ENCODE data around the gene DCUN1D2. TPM values are rescaled to one million over a fixed set of nuclear protein-coding genes. Genes with fewer than 3 reads are reported as not detected.

The DCUN1D2 gene
- total RNA-seq, 1 experiment from 2014 or later = 11.6 TPM

GRCh38 chr13:113500530-113501265, 10.2 kb upstream of the DCUN1D2 start:
- ATAC-seq (no peak), DNase-seq (no peak)
- no peak overlapping the region for H3K27ac ChIP-seq (ENCODE audit: low read length)
- intact Hi-C loops (cut with micrococcal nuclease) = no loop called here
- H3K4me3 ChIP-seq (ENCODE audit: low read length) = no peak overlapping the region
- POLR2A ChIA-PET (ENCODE audit: unreplicated experiment) = no interaction called here
- no peak overlapping the region for H3K9ac ChIP-seq (ENCODE audit: low read length)
- CTCF ChIA-PET = no interaction called here
- no peak overlapping the region for H2AFZ ChIP-seq (ENCODE audit: low read length)
- no peaks in the 10 kb centered on the region for H3K9me3 ChIP-seq (ENCODE audit: low read length)
- H3K79me2 ChIP-seq (ENCODE audit: low read length) = peaks cover 16% of the 10 kb centered on the region
- H3K27me3 ChIP-seq (ENCODE audit: low read length) = no peaks in the 10 kb centered on the region
- H3F3A ChIP-seq (ENCODE audit: low read length, unreplicated experiment) = no peaks in the 10 kb centered on the region
- H4K20me1 ChIP-seq (ENCODE audit: low read length) = no peaks in the 10 kb centered on the region
- H3K4me2 ChIP-seq (ENCODE audit: low read length) = no peak overlapping the region
- H3K4me1 ChIP-seq (ENCODE audit: insufficient read depth, low read length) = peaks cover 9% of the 10 kb centered on the region; the same call in 1 of the 2 replicates
- BruUV-seq (replicated peaks) = no TSS peak
- no peaks in the 10 kb centered on the region for H3K9me2 ChIP-seq (replicated peaks; ENCODE audit: low read length)
- H3K36me3 ChIP-seq (ENCODE audit: low read depth, low read length) = peaks cover 51% of the 10 kb centered on the region
- no peak for TF ChIP-seq CTCF (conservative IDR thresholded peaks at IDR 0.05; ENCODE audit: low read depth, low read length)
- no peak for TF ChIP-seq EZH2 (IDR thresholded peaks at IDR 0.05; ENCODE audit: low read length, unreplicated experiment)
- TF ChIP-seq EZH2phosphoT487 (IDR thresholded peaks at IDR 0.05; ENCODE audit: borderline replicate concordance, low read length) = no peak

- Histone ChIP-seq H3K79me2 (ENCODE audit: low read length) (peaks cover 23% of the 10 kb centered on the region), H3K36me3 (ENCODE audit: low read depth, low read length) (peaks cover 57% of the 10 kb centered on the region), H3K9me2 (replicated peaks; ENCODE audit: low read length) (no peaks in the 10 kb centered on the region), H3K4me3 (ENCODE audit: low read length) (no peak overlapping the region), H3F3A (ENCODE audit: low read length, unreplicated experiment) (no peaks in the 10 kb centered on the region), H3K27ac (ENCODE audit: low read length) (no peak overlapping the region), H4K20me1 (ENCODE audit: low read length) (no peaks in the 10 kb centered on the region), H3K9ac (ENCODE audit: low read length) (no peak overlapping the region), H3K4me2 (ENCODE audit: low read length) (no peak overlapping the region), H3K27me3 (ENCODE audit: low read length) (no peaks in the 10 kb centered on the region), H2AFZ (ENCODE audit: low read length) (no peak overlapping the region), H3K9me3 (ENCODE audit: low read length) (no peaks in the 10 kb centered on the region), H3K4me1 (ENCODE audit: insufficient read depth, low read length) (peaks cover 17% of the 10 kb centered on the region; the same call in 1 of the 2 replicates)
- intact Hi-C loops (cut with micrococcal nuclease) = no loop called here
- ATAC-seq = no peak
- POLR2A ChIA-PET (ENCODE audit: unreplicated experiment) = no interaction called here
- CTCF ChIA-PET = no interaction called here
- DNase-seq = peak; percentile 16
- no TSS peak for BruUV-seq (replicated peaks)
- no peak for TF ChIP-seq CTCF (conservative IDR thresholded peaks at IDR 0.05; ENCODE audit: low read depth, low read length)
- no peak for TF ChIP-seq EZH2phosphoT487 (IDR thresholded peaks at IDR 0.05; ENCODE audit: borderline replicate concordance, low read length)
- no peak for TF ChIP-seq EZH2 (IDR thresholded peaks at IDR 0.05; ENCODE audit: low read length, unreplicated experiment)
Observed at GRCh38 chr13:113499936-113500335, 9.4 kb upstream of the DCUN1D2 start.

- no peak overlapping the region for H3K4me2 ChIP-seq (ENCODE audit: low read length)
- H3K4me3 ChIP-seq (ENCODE audit: low read length) = no peak overlapping the region
- intact Hi-C loops (cut with micrococcal nuclease) = no loop called here
- no peak overlapping the region for H3K27ac ChIP-seq (ENCODE audit: low read length)
- no peaks in the 10 kb centered on the region for H3K9me3 ChIP-seq (ENCODE audit: low read length)
- no TSS peak for BruUV-seq (replicated peaks)
- peaks cover 58% of the 10 kb centered on the region for H3K36me3 ChIP-seq (ENCODE audit: low read depth, low read length)
- H3K27me3 ChIP-seq (ENCODE audit: low read length) = no peaks in the 10 kb centered on the region
- H4K20me1 ChIP-seq (ENCODE audit: low read length) = no peaks in the 10 kb centered on the region
- POLR2A ChIA-PET (ENCODE audit: unreplicated experiment) = no interaction called here
- ATAC-seq (no peak), DNase-seq (no peak)
- CTCF ChIA-PET = no interaction called here
- H3K9ac ChIP-seq (ENCODE audit: low read length) = no peak overlapping the region
- H3F3A ChIP-seq (ENCODE audit: low read length, unreplicated experiment) = peaks cover 4% of the 10 kb centered on the region
- peaks cover 27% of the 10 kb centered on the region for H3K4me1 ChIP-seq (ENCODE audit: insufficient read depth, low read length)
- no peaks in the 10 kb centered on the region for H3K9me2 ChIP-seq (replicated peaks; ENCODE audit: low read length)
- H3K79me2 ChIP-seq (ENCODE audit: low read length) = peaks cover 33% of the 10 kb centered on the region
- no peak overlapping the region for H2AFZ ChIP-seq (ENCODE audit: low read length)
- no peak for TF ChIP-seq CTCF (conservative IDR thresholded peaks at IDR 0.05; ENCODE audit: low read depth, low read length)
- TF ChIP-seq EZH2 (IDR thresholded peaks at IDR 0.05; ENCODE audit: low read length, unreplicated experiment) = no peak
- TF ChIP-seq EZH2phosphoT487 (IDR thresholded peaks at IDR 0.05; ENCODE audit: borderline replicate concordance, low read length) = no peak
Observed at GRCh38 chr13:113498905-113499304, 8.4 kb upstream of the DCUN1D2 start.

Data from PC-3 (cell line).